Endothelial cell of umbilical vein (primary cell): ENCODE results near the gene TLX1. TPM values are rescaled to one million over a fixed set of nuclear protein-coding genes. Genes with fewer than 3 reads are reported as not detected.

Experiments used
- BruUV-seq: library from RNA; stranded (reverse); fragments of 400-500 nt; replicated peaks from 2 replicates; lab custom pipeline; 2021; lab: Mats Ljungman, UMichigan
- CTCF ChIA-PET: fragments of 300-600, 350-600 bp; sonication (Branson Sonifier 250); formaldehyde crosslinking; loops from one replicate; lab custom pipeline; 2021; ENCODE audit warnings: antibody characterized with exemption, inconsistent platforms; lab: Charles Lee
- POLR2A ChIA-PET: fragments of 300-600, 350-600 bp; sonication (Branson Sonifier 250); formaldehyde crosslinking; loops from one replicate; lab custom pipeline; 2021; ENCODE audit warnings: antibody characterized with exemption, inconsistent platforms; lab: Charles Lee
- DNase-seq: peaks from one replicate; pipeline ENCODE4 v3.0.0-alpha.2; 2011; ENCODE audit warnings: low read depth, low spot score
- FAIRE-seq: peaks from 2 replicates; lab custom pipeline; 2011; peaks lifted over from hg19 to GRCh38; lab: Jason Lieb, UNC
- H2AFZ ChIP-seq: 2 replicates; pipeline ENCODE4 v1.6.0; 2012; ENCODE audit warnings: low read depth, low read length, control low read depth, inconsistent platforms
- H3K27ac ChIP-seq: 2 replicates; pipeline ENCODE4 v1.5.1; 2011; ENCODE audit warnings: low read depth, mild to moderate bottlenecking, control low read depth, low read length, moderate library complexity; ENCODE audit not compliant: insufficient read depth
- H3K27me3 ChIP-seq, 2 experiments: 2 replicates each; pipeline versions ENCODE4 v1.6.0 to v1.6.1; 2011; ENCODE audit warnings: low read length in 2 of 2, mixed read lengths in 1 of 2; ENCODE audit not compliant: control insufficient read depth in 2 of 2, insufficient read depth in 2 of 2
- H3K36me3 ChIP-seq, 2 experiments: 2 replicates in 1 of 2; 3 replicates in 1 of 2; pipeline ENCODE4 v1.5.1; 2011; ENCODE audit warnings: low read length in 2 of 2, mild to moderate bottlenecking in 1 of 2, moderate library complexity in 1 of 2; ENCODE audit not compliant: control insufficient read depth in 2 of 2, insufficient read depth in 2 of 2; ENCODE audit errors: extremely low read depth in 1 of 2
- H3K4me1 ChIP-seq: 3 replicates; pipeline ENCODE4 v1.5.1; 2011; ENCODE audit warnings: mild to moderate bottlenecking, low read length; ENCODE audit not compliant: control insufficient read depth, insufficient read depth; ENCODE audit errors: extremely low read depth
- H3K4me2 ChIP-seq: 2 replicates; pipeline ENCODE4 v1.6.1; 2011; ENCODE audit warnings: low read length, control low read depth, mixed read lengths; ENCODE audit not compliant: insufficient read depth
- H3K4me3 ChIP-seq, 3 experiments: fragments of 200-600 bp in 1 of 3; sonication (generic), shearing (Covaris generic) in 1 of 3; replicated peaks in 1 of 3; 2 replicates each; pipeline ENCODE4 v1.5.1; 2011 to 2016; ENCODE audit warnings: control low read depth in 3 of 3, low read length in 3 of 3, mild to moderate bottlenecking in 2 of 3, inconsistent platforms in 1 of 3, low read depth in 1 of 3, moderate library complexity in 1 of 3; ENCODE audit not compliant: insufficient read depth in 1 of 3
- H3K79me2 ChIP-seq: 2 replicates; pipeline ENCODE4 v1.6.0; 2012; ENCODE audit warnings: low read length, inconsistent platforms; ENCODE audit not compliant: control insufficient read depth, insufficient read depth
- H3K9ac ChIP-seq: replicated peaks from 2 replicates; pipeline ENCODE3; 2011; ENCODE audit warnings: low read length, control low read depth; ENCODE audit not compliant: insufficient read depth; ENCODE audit errors: extremely low read depth
- H3K9me1 ChIP-seq: replicated peaks from 3 replicates; pipeline ENCODE4 v1.6.0; 2011; ENCODE audit warnings: mild to moderate bottlenecking, low read length; ENCODE audit not compliant: control insufficient read depth, insufficient read depth; ENCODE audit errors: extremely low read depth
- H3K9me3 ChIP-seq: replicated peaks from 2 replicates; pipeline ENCODE4 v1.5.1; 2012; ENCODE audit warnings: low read length, inconsistent platforms; ENCODE audit not compliant: control insufficient read depth, insufficient read depth
- H4K20me1 ChIP-seq: replicated peaks from 2 replicates; pipeline ENCODE3; 2011; ENCODE audit warnings: mild to moderate bottlenecking, low read length; ENCODE audit not compliant: control insufficient read depth, insufficient read depth; ENCODE audit errors: extremely low read depth
- EZH2 ChIP-seq: IDR thresholded peaks from 2 replicates; pipeline ENCODE4 v1.6.1; 2012; ENCODE audit warnings: borderline replicate concordance, low read depth, mild to moderate bottlenecking, moderate library complexity, low read length, inconsistent platforms; ENCODE audit not compliant: severe bottlenecking
- FOS ChIP-seq: IDR thresholded peaks from 2 replicates; pipeline ENCODE4 v1.6.1; 2011; ENCODE audit warnings: mild to moderate bottlenecking, low read length, moderate library complexity, borderline replicate concordance; ENCODE audit not compliant: insufficient read depth
- POLR2A ChIP-seq: IDR thresholded peaks from 2 replicates; pipeline ENCODE4 v1.6.1; 2012; ENCODE audit warnings: low read depth, mild to moderate bottlenecking, control low read depth, low read length
- dilution Hi-C: fragments of 300-500 bp; cut with MboI; formaldehyde crosslinking; loops from one replicate; pipeline ENCODE4 v1.15.0; 2019; ENCODE audit warnings: low sequenced_read_pairs; ENCODE audit not compliant: extremely low pct_ligation_motif_present
- intact Hi-C: fragments of 100-400 bp; cut with micrococcal nuclease; formaldehyde crosslinking; loops from one replicate; pipeline ENCODE4 v1.10.0; 2022
- polyA plus RNA-seq, 4 experiments: library from polyadenylated mRNA; depleted of rRNA in 3 of 4; stranded (reverse) in 3 of 4; unstranded in 1 of 4; fragments of >200 nt; gene quantifications; 2 replicates each; pipeline versions ENCODE4 v1.2.1 to v1.2.3, GENCODE V29; 2011 to 2012; ENCODE audit warnings: missing spikeins in 1 of 4
- total RNA-seq: library from RNA; stranded (reverse); gene quantifications from 2 replicates; pipeline ENCODE4 v1.2.3, GENCODE V29; 2021
- TF ChIP-seq, protein P1 (sequence below), 2 donors: IDR thresholded peaks; 1 replicate in 1 of 2; 2 replicates in 1 of 2; pipeline ENCODE4 v1.5.1; 2011; ENCODE audit warnings: low read length in 2 of 2, mild to moderate bottlenecking in 2 of 2, moderate library complexity in 2 of 2, control low read depth in 1 of 2, inconsistent platforms in 1 of 2, low read depth in 1 of 2; ENCODE audit not compliant: insufficient read depth in 1 of 2; ENCODE audit errors: extremely low read depth in 1 of 2

The TLX1 gene
- total and polyA plus RNA-seq, 2 donors (not counting 3 experiments of a cell fraction or from before 2014, with no cell fraction given), result not detected

GRCh38 chr10:101095550-101096213, 35.4 kb upstream of the TLX1 start:
- dilution Hi-C loops, result no loop called here

More at GRCh38 chr10:101095550-101096213, 35.4 kb upstream of the TLX1 start:
- intact Hi-C loops, result loop anchor here (1.0 kb wide), 1 partner anchor 47 kb away; no protein-coding TSS in a partner anchor
- no TSS peak for BruUV-seq
- Histone ChIP-seq H3K27me3 (peaks cover 7% of the 10 kb centered on the region in 2 experiments), H3K4me2 (no peak overlapping the region), H4K20me1 (no peaks in the 10 kb centered on the region), H3K9me3 (no peaks in the 10 kb centered on the region), H2AFZ (no peak overlapping the region), H3K9ac (no peak overlapping the region), H3K27ac (no peak overlapping the region), H3K4me3 (no peak overlapping the region), H3K4me1 (no peaks in the 10 kb centered on the region), H3K36me3 (no peaks in the 10 kb centered on the region), H3K9me1 (no peaks in the 10 kb centered on the region), H3K79me2 (no peaks in the 10 kb centered on the region)
- ChIA-PET CTCF (interaction anchor here (0.6 to 8.9 kb wide), 42 partner anchors 8 to 979 kb away, joined by 3 to 496 read pairs (median 5); partner anchors contain the start of gene TLX1), POLR2A (interaction anchor here (2.3 kb wide), 1 partner anchor 47 kb away, joined by 5 read pairs; no protein-coding TSS in a partner anchor)
- DNase-seq (peak; percentile 63), FAIRE-seq (peak; percentile 91)
- TF ChIP-seq FOS (no peak), POLR2A (no peak), EZH2 (no peak)
- TF ChIP-seq, protein P1, sequence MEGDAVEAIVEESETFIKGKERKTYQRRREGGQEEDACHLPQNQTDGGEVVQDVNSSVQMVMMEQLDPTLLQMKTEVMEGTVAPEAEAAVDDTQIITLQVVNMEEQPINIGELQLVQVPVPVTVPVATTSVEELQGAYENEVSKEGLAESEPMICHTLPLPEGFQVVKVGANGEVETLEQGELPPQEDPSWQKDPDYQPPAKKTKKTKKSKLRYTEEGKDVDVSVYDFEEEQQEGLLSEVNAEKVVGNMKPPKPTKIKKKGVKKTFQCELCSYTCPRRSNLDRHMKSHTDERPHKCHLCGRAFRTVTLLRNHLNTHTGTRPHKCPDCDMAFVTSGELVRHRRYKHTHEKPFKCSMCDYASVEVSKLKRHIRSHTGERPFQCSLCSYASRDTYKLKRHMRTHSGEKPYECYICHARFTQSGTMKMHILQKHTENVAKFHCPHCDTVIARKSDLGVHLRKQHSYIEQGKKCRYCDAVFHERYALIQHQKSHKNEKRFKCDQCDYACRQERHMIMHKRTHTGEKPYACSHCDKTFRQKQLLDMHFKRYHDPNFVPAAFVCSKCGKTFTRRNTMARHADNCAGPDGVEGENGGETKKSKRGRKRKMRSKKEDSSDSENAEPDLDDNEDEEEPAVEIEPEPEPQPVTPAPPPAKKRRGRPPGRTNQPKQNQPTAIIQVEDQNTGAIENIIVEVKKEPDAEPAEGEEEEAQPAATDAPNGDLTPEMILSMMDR (IDR thresholded peaks at IDR 0.05; ENCODE audit: extremely low read depth in 1 of 2, insufficient read depth in 1 of 2, low read depth in 1 of 2, low read length in 2 of 2), result peak; percentile 81 to 87
